GM06990 (cell line): ENCODE results near the gene SUN2.

Experiments used
- DNase-seq: peaks from one replicate; pipeline ENCODE4 v3.0.0-alpha.2; 2011; ENCODE audit not compliant: insufficient read length; ENCODE audit errors: extremely low read depth
- H3K27me3 ChIP-seq: replicated peaks from 2 replicates; pipeline ENCODE4 v1.6.0; 2011; ENCODE audit warnings: low read length; ENCODE audit not compliant: control insufficient read depth, insufficient read depth
- H3K36me3 ChIP-seq: 2 replicates; pipeline ENCODE4 v1.5.1; 2011; ENCODE audit warnings: low read length; ENCODE audit not compliant: control insufficient read depth, insufficient read depth
- H3K4me3 ChIP-seq: replicated peaks from 2 replicates; pipeline ENCODE4 v1.5.1; 2011; ENCODE audit warnings: low read depth, mild to moderate bottlenecking, control low read depth, low read length
- CTCF ChIP-seq: IDR thresholded peaks from 2 replicates; pipeline ENCODE4 v1.5.1; 2011; ENCODE audit warnings: low read length, control low read depth, mild to moderate bottlenecking, inconsistent platforms; ENCODE audit not compliant: insufficient read depth, poor library complexity, severe bottlenecking

SUN2 gene

GRCh38 chr22:38751066-38751421, 4.8 kb downstream of the SUN2 start:
- Histone ChIP-seq H3K27me3 (no peaks in the 10 kb centered on the region), H3K36me3 (peaks cover 28% of the 10 kb centered on the region), H3K4me3 (no peak overlapping the region; the same call in 1 of the 2 replicates)
- DNase-seq, result no peak
- no peak for TF ChIP-seq CTCF

DNA sequence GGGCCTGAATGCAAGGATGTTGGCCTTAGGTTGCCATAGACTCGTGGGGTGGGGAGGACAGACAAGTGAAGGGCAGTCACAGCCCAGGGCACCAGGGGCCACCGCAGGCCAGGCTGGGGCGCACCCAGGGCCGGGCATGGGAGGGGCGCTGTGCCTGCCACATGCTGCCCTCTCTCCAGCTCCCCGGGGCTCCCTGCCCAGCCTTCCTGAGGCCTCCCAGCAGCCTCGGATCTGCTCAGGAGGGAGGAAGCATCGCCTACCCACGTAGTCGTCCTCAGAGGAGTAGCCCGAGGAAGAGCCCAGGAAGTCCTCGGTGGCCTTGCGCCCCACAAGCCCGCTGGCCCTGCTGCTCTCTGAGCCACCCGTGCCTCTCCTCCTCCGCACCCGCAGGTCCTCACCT, 5.2 kb downstream of the SUN2 start:
- H3K4me3 ChIP-seq, result no peak overlapping the region
- no peaks in the 10 kb centered on the region for H3K27me3 ChIP-seq
- DNase-seq, result no peak
- no peak for TF ChIP-seq CTCF
- peaks cover 30% of the 10 kb centered on the region for H3K36me3 ChIP-seq

DNA sequence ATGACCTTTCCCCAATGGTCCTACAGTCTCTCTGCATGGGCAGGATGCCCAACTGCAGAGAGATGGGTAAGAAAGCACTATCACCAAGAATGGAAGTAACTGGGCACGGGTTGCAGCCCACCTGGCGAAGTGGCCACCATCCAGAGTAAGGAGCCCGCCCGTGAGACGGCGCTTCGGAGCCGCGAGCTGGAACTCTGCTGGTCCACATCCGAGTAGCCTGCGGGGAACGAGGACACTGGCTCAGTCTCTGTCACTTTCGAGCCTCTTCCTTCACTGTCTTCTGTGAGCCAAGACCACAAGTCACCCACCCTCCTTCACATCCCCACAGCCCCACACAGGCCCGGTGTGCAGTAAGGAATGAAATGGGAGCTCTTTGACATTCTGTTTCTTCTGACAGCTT, 5.7 kb downstream of the SUN2 start:
- no peak for TF ChIP-seq CTCF
- Histone ChIP-seq H3K36me3 (peaks cover 34% of the 10 kb centered on the region), H3K27me3 (no peaks in the 10 kb centered on the region)

GRCh38 chr22:38748487-38749136, 7.2 kb downstream of the SUN2 start:
- no peak for TF ChIP-seq CTCF
- no peak for DNase-seq
- Histone ChIP-seq H3K27me3 (no peaks in the 10 kb centered on the region), H3K36me3 (peaks cover 39% of the 10 kb centered on the region), H3K4me3 (no peak overlapping the region)

More for the DNA sequence above, 5.7 kb downstream of the SUN2 start:
- no peak for DNase-seq
- no peak overlapping the region for H3K4me3 ChIP-seq

DNA sequence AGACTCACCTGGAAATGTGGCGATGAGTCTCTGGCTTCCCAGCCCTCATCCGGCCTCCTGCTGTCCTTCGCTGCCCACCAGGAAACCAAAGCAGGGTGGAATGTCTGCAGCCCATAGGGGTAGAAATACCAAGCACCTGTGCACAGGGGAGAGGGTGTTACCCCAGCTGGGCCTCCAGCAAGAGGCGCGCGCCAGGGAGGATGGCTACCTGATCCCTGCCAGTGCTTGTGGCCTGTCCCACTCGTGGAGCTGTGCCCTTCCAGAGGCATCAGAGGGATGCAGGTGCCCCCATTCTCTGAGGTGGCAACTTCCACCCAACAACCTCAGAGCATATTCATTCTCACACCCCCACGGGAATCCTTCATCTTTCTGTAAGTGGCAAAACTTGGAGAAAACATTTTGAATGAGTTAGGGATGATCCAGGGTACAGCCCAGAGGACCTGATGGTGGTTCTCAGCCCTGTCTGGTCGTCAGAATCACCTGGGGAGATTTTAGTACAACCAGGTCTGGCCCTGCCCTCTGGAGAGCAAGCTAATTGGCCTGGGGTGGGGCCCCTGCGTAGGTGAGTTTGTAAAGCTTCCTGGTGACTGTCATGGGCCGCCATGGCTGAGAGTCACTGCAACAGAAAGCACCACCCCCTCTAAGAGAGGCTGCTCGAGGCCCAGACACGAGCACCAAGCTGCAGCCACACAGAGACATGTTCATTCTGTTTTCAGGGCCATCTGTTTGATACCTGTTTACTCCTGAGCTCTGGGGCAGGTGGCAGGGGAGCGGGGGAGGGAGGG, 9.9 kb downstream of the SUN2 start:
- Histone ChIP-seq H3K4me3 (no peak overlapping the region), H3K36me3 (peaks cover 47% of the 10 kb centered on the region), H3K27me3 (no peaks in the 10 kb centered on the region)
- no peak for DNase-seq
- no peak for TF ChIP-seq CTCF

GRCh38 chr22:38744981-38745380, 10.8 kb downstream of the SUN2 start:
- TF ChIP-seq CTCF, result no peak
- H3K36me3 ChIP-seq, result peaks cover 45% of the 10 kb centered on the region
- no peak for DNase-seq

More at GRCh38 chr22:38744981-38745380, 10.8 kb downstream of the SUN2 start:
- Histone ChIP-seq H3K4me3 (no peak overlapping the region), H3K27me3 (no peaks in the 10 kb centered on the region)
